Astrocyte (in vitro differentiated cells and primary cell): ENCODE data around the gene ACP5.

Experiments used
- EZH2 ChIP-seq: IDR thresholded peaks from 2 replicates; pipeline ENCODE4 v1.6.1; 2012; ENCODE audit warnings: mild to moderate bottlenecking, low read length, inconsistent platforms; ENCODE audit not compliant: insufficient read depth
- TF ChIP-seq, protein P1 (sequence below): IDR thresholded peaks from 2 replicates; pipeline ENCODE4 v1.5.1; 2011; ENCODE audit warnings: low read depth, mild to moderate bottlenecking, inconsistent platforms, low read length, moderate library complexity; ENCODE audit not compliant: insufficient read depth

DNA sequence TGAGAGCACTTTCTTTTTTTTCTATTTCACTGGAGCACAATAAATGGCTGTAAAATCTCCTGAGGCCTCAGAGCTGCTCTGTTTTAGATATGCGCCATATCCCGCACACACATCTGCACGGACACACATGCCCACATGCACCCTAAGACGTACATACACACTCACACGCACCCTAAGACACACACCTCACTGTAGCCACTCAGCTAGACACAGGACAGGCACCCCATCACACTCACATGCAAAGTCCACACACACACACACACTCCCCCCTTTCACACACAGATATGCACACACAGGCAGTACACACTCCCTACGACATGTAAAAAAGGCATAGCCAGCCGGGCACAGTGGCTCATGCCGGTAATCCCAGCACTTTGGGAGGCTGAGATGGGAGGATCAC, 27.2 kb downstream of the ACP5 start:
- TF ChIP-seq, protein P1, sequence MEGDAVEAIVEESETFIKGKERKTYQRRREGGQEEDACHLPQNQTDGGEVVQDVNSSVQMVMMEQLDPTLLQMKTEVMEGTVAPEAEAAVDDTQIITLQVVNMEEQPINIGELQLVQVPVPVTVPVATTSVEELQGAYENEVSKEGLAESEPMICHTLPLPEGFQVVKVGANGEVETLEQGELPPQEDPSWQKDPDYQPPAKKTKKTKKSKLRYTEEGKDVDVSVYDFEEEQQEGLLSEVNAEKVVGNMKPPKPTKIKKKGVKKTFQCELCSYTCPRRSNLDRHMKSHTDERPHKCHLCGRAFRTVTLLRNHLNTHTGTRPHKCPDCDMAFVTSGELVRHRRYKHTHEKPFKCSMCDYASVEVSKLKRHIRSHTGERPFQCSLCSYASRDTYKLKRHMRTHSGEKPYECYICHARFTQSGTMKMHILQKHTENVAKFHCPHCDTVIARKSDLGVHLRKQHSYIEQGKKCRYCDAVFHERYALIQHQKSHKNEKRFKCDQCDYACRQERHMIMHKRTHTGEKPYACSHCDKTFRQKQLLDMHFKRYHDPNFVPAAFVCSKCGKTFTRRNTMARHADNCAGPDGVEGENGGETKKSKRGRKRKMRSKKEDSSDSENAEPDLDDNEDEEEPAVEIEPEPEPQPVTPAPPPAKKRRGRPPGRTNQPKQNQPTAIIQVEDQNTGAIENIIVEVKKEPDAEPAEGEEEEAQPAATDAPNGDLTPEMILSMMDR, result no peak
- no peak for TF ChIP-seq EZH2
